ENCODE data around the gene ADCY4.

DNA sequence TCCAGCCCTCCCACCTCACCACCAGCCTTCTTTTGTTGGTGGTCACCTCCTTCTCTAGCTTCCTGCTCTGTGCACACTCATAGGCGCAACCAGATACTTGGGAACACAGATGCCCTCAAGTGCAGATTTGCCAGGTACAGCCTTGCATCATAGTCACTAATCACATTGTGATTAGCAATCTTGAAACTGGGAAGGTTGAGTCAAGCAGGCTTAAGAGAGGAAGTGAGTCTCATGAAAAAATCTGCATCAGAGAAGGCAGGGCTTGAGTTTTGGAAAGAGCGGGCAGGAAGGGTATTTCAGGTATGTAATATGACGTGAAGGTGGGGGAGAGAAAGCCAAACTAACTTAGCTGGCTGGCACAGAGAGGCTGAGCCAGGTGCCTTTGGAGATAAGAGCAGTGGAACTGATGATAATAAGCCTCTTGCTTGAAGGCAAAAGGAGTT lies 60.7 kb downstream of the ADCY4 start:
- TF ChIP-seq PATZ1 (CRISPR knock-in tag; IDR thresholded peaks at IDR 0.05; ENCODE audit: borderline replicate concordance) (no peak), ZNF8 (CRISPR knock-in tag; IDR thresholded peaks at IDR 0.05) (no peak), TCF4 (CRISPR knock-in tag; IDR thresholded peaks at IDR 0.05; ENCODE audit: borderline replicate concordance) (no peak), ISL1 (CRISPR knock-in tag; IDR thresholded peaks at IDR 0.05) (no peak), GLIS3 (CRISPR knock-in tag; IDR thresholded peaks at IDR 0.05) (no peak), CSDC2 (CRISPR knock-in tag; IDR thresholded peaks at IDR 0.05) (no peak), ZNF565 (CRISPR knock-in tag; conservative IDR thresholded peaks at IDR 0.05; ENCODE audit: low read depth) (no peak), ZFP3 (CRISPR knock-in tag; IDR thresholded peaks at IDR 0.05) (no peak), ESRRG (CRISPR knock-in tag; IDR thresholded peaks at IDR 0.05) (no peak), ARNTL (CRISPR knock-in tag; IDR thresholded peaks at IDR 0.05; ENCODE audit: borderline replicate concordance, low read depth) (no peak), ZC3H10 (CRISPR knock-in tag; IDR thresholded peaks at IDR 0.05) (no peak), BACH2 (CRISPR knock-in tag; IDR thresholded peaks at IDR 0.05; ENCODE audit: borderline replicate concordance) (no peak), TOX (CRISPR knock-in tag; IDR thresholded peaks at IDR 0.05; ENCODE audit: borderline replicate concordance) (no peak)

All from SK-N-SH treated with all-trans-retinoic acid at 6 μM for 48 hours (cell line).